Measurements from ENCODE around the gene NDUFB4.

NDUFB4 gene

DNA sequence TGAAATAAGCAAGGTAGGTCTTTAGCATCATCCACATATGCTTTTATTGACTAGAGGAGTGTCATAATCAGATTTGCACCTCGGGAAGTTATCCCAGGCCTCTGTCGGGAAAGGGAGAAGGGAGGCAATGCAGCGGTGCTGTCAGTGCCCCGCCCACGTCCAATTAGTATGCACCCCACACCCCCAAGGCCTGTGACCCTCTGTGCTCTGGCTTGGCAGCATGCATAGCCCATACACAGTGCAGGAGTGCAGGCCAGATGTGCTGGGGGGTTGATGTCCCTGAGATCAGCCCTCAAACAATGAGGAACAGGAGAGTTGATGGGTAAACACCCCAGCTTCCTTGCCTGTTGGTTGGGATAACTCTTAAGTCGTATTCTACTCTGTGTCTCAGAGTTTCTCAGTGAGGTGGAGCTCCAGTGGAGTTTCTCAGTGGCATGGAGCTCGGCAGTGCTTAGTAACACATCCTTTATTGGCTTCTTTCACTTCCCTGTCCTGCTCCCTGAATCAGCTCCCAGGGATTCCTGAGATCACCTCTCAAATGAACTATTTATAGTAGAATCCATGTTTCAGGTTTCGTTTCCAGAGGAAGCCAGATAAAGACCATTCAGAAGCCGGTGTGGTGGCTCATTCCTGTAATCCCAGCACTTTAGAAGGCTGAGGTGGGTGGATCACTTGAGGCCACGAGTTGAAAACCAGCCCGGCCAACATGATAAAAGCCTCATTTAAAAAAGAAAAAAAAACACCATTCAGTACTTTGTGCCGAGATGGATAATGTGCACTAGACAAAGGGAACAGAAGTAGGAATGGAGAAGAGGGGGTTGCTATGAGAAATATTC lies 26.7 kb upstream of the NDUFB4 start:
- TF ChIP-seq ZNF70 (CRISPR knock-in tag; IDR thresholded peaks at IDR 0.05) = no peak
- TF ChIP-seq, protein P1, sequence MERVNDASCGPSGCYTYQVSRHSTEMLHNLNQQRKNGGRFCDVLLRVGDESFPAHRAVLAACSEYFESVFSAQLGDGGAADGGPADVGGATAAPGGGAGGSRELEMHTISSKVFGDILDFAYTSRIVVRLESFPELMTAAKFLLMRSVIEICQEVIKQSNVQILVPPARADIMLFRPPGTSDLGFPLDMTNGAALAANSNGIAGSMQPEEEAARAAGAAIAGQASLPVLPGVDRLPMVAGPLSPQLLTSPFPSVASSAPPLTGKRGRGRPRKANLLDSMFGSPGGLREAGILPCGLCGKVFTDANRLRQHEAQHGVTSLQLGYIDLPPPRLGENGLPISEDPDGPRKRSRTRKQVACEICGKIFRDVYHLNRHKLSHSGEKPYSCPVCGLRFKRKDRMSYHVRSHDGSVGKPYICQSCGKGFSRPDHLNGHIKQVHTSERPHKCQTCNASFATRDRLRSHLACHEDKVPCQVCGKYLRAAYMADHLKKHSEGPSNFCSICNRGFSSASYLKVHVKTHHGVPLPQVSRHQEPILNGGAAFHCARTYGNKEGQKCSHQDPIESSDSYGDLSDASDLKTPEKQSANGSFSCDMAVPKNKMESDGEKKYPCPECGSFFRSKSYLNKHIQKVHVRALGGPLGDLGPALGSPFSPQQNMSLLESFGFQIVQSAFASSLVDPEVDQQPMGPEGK (CRISPR knock-in tag; IDR thresholded peaks at IDR 0.05; ENCODE audit: borderline replicate concordance) = no peak
- no peak for TF ChIP-seq PPARA (CRISPR knock-in tag; IDR thresholded peaks at IDR 0.05; ENCODE audit: borderline replicate concordance)
- TF ChIP-seq, protein P2, sequence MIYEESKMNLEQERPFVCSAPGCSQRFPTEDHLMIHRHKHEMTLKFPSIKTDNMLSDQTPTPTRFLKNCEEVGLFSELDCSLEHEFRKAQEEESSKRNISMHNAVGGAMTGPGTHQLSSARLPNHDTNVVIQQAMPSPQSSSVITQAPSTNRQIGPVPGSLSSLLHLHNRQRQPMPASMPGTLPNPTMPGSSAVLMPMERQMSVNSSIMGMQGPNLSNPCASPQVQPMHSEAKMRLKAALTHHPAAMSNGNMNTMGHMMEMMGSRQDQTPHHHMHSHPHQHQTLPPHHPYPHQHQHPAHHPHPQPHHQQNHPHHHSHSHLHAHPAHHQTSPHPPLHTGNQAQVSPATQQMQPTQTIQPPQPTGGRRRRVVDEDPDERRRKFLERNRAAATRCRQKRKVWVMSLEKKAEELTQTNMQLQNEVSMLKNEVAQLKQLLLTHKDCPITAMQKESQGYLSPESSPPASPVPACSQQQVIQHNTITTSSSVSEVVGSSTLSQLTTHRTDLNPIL (CRISPR knock-in tag; IDR thresholded peaks at IDR 0.05; ENCODE audit: low read depth) = no peak
- no peak for TF ChIP-seq BACH2 (CRISPR knock-in tag; IDR thresholded peaks at IDR 0.05; ENCODE audit: borderline replicate concordance)
- TF ChIP-seq TCF4 (CRISPR knock-in tag; IDR thresholded peaks at IDR 0.05; ENCODE audit: borderline replicate concordance) = no peak
- TF ChIP-seq ZNF565 (CRISPR knock-in tag; conservative IDR thresholded peaks at IDR 0.05; ENCODE audit: low read depth) = no peak
- TF ChIP-seq, protein P3, sequence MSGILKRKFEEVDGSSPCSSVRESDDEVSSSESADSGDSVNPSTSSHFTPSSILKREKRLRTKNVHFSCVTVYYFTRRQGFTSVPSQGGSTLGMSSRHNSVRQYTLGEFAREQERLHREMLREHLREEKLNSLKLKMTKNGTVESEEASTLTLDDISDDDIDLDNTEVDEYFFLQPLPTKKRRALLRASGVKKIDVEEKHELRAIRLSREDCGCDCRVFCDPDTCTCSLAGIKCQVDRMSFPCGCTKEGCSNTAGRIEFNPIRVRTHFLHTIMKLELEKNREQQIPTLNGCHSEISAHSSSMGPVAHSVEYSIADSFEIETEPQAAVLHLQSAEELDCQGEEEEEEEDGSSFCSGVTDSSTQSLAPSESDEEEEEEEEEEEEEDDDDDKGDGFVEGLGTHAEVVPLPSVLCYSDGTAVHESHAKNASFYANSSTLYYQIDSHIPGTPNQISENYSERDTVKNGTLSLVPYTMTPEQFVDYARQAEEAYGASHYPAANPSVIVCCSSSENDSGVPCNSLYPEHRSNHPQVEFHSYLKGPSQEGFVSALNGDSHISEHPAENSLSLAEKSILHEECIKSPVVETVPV (CRISPR knock-in tag; IDR thresholded peaks at IDR 0.05) = no peak
- no peak for TF ChIP-seq ISL1 (CRISPR knock-in tag; IDR thresholded peaks at IDR 0.05)
- TF ChIP-seq ESRRG (CRISPR knock-in tag; IDR thresholded peaks at IDR 0.05) = no peak
- TF ChIP-seq ARNTL (CRISPR knock-in tag; IDR thresholded peaks at IDR 0.05; ENCODE audit: borderline replicate concordance, low read depth) = no peak
- no peak for TF ChIP-seq OSR1 (CRISPR knock-in tag; IDR thresholded peaks at IDR 0.05)
- no peak for TF ChIP-seq SNAI2 (CRISPR knock-in tag; IDR thresholded peaks at IDR 0.05)
- TF ChIP-seq GLIS3 (CRISPR knock-in tag; IDR thresholded peaks at IDR 0.05) = no peak
- no peak for TF ChIP-seq CSDC2 (CRISPR knock-in tag; IDR thresholded peaks at IDR 0.05)
- TF ChIP-seq RARB (CRISPR knock-in tag; IDR thresholded peaks at IDR 0.05) = no peak
- no peak for TF ChIP-seq ZFP30 (CRISPR knock-in tag; IDR thresholded peaks at IDR 0.05)
- TF ChIP-seq, protein P4, sequence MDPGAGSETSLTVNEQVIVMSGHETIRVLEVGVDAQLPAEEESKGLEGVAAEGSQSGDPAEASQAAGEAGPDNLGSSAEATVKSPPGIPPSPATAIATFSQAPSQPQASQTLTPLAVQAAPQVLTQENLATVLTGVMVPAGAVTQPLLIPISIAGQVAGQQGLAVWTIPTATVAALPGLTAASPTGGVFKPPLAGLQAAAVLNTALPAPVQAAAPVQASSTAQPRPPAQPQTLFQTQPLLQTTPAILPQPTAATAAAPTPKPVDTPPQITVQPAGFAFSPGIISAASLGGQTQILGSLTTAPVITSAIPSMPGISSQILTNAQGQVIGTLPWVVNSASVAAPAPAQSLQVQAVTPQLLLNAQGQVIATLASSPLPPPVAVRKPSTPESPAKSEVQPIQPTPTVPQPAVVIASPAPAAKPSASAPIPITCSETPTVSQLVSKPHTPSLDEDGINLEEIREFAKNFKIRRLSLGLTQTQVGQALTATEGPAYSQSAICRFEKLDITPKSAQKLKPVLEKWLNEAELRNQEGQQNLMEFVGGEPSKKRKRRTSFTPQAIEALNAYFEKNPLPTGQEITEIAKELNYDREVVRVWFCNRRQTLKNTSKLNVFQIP (CRISPR knock-in tag; IDR thresholded peaks at IDR 0.05; ENCODE audit: borderline replicate concordance, low read depth) = no peak
- no peak for ATAC-seq

DNA sequence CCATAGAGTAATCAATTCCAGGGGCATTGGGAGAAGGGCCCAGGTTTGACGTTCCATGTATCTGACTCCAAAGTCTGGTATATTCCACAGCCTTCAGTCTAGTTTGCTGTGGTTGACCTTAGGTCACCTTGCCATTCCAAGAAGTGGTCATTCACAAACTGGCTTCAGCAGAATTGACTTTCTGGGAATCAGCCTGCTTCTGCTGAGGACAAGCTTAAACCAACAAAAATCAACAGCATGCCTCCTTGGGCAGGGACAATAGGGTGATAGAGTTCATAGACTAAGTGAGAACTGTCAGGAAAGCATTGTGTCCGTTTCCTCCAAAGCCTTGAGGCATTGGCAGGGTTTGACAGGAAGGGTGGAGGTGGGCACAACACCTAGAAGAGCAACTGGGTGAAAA lies 24.1 kb upstream of the NDUFB4 start:
- TF ChIP-seq, protein P3 (CRISPR knock-in tag; IDR thresholded peaks at IDR 0.05) = no peak
- TF ChIP-seq ZFP3 (CRISPR knock-in tag; IDR thresholded peaks at IDR 0.05) = no peak
- ATAC-seq = no peak

DNA sequence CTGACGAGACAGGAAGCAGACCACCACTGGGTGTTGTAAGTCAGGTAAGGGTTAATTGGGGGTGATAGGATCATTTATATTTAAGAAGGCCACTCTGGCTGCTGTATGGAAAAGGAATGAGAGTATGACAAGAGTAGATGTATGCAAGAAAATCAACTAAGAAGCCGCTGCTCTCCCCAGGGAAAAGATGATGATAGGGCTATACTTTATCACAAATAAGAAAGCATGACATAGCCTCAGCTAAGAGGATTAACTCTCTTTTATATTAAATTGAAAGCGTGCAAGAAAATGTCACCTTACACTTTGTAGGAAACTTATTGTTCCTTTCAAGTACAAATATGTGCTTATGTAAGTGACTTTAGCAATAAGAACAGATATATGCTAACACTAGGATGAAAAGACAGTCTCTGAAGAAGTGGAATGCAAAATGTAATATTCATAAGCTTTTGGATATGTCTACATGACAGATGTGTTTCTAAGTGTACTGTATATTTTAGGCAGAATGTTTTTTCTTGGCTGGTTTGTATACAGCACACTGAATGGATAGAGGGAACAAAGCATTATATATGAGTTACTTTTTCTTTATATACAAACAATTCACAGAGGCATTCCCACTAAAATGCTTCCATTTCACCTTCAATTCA lies 8.7 kb upstream of the NDUFB4 start:
- no peak for ATAC-seq
- no peak for TF ChIP-seq TOX (CRISPR knock-in tag; IDR thresholded peaks at IDR 0.05; ENCODE audit: borderline replicate concordance)
- no peak for TF ChIP-seq ESRRG (CRISPR knock-in tag; IDR thresholded peaks at IDR 0.05)
- no peak for TF ChIP-seq GLIS3 (CRISPR knock-in tag; IDR thresholded peaks at IDR 0.05)
- TF ChIP-seq, protein P1 (CRISPR knock-in tag; IDR thresholded peaks at IDR 0.05; ENCODE audit: borderline replicate concordance) = no peak
- TF ChIP-seq ARNTL (CRISPR knock-in tag; IDR thresholded peaks at IDR 0.05; ENCODE audit: borderline replicate concordance, low read depth) = no peak
- no peak for TF ChIP-seq SNAI2 (CRISPR knock-in tag; IDR thresholded peaks at IDR 0.05)
- TF ChIP-seq ZFP3 (CRISPR knock-in tag; IDR thresholded peaks at IDR 0.05) = no peak
- no peak for TF ChIP-seq RARB (CRISPR knock-in tag; IDR thresholded peaks at IDR 0.05)
- no peak for TF ChIP-seq ZNF8 (CRISPR knock-in tag; IDR thresholded peaks at IDR 0.05)
- no peak for TF ChIP-seq BACH2 (CRISPR knock-in tag; IDR thresholded peaks at IDR 0.05; ENCODE audit: borderline replicate concordance)
- TF ChIP-seq, protein P2 (CRISPR knock-in tag; IDR thresholded peaks at IDR 0.05; ENCODE audit: low read depth) = no peak
- no peak for TF ChIP-seq CSDC2 (CRISPR knock-in tag; IDR thresholded peaks at IDR 0.05)

Data from SK-N-SH treated with all-trans-retinoic acid at 6 μM for 48 hours (cell line).